Panc1 (cell line): ENCODE results near the gene NRCAM. TPM values are rescaled to one million over a fixed set of nuclear protein-coding genes. Genes with fewer than 3 reads are reported as not detected.
"Not testable (repeated sequence)": the region's sequence is repeated elsewhere in the genome, so short reads cannot be mapped to it uniquely, and the experiment has no call there.

ENCODE experiments used
- ATAC-seq: fragments of 200-7000 bp; cut with Tn5 transposase; 2 replicates; pipeline ENCODE4 v1.9.1; 2020; ENCODE audit warnings: mild to moderate bottlenecking, moderate library complexity
- BruUV-seq: library from RNA; stranded (reverse); fragments of 400-500 nt; replicated peaks from 2 replicates; lab custom pipeline; 2021; lab: Mats Ljungman, UMichigan
- CTCF ChIA-PET: fragments of 300-600 bp; sonication (Branson Sonifier 250); formaldehyde crosslinking; loops from one replicate; lab custom pipeline; 2022; ENCODE audit warnings: antibody characterized with exemption; lab: Charles Lee
- POLR2A ChIA-PET: fragments of 300-600 bp; sonication (Branson Sonifier 250); formaldehyde crosslinking; loops from one replicate; lab custom pipeline; 2022; ENCODE audit warnings: antibody characterized with exemption; lab: Charles Lee
- DNase-seq: peaks from one replicate; pipeline ENCODE4 v3.0.0-alpha.2; 2010; ENCODE audit warnings: low read depth, low spot score
- H3K27ac ChIP-seq: 2 replicates; pipeline ENCODE4 v1.5.1; 2011; ENCODE audit warnings: mild to moderate bottlenecking, low read length, inconsistent platforms
- H3K27me3 ChIP-seq: fragments of 200-500 bp; sonication (Bioruptor generic); 2 replicates; pipeline ENCODE4 v1.6.0; 2014; ENCODE audit warnings: low read length, inconsistent platforms; ENCODE audit not compliant: control insufficient read depth, insufficient read depth
- H3K36me3 ChIP-seq: fragments of 200-500 bp; sonication (Bioruptor generic); 2 replicates; pipeline ENCODE4 v1.5.1; 2014; ENCODE audit warnings: inconsistent platforms, mild to moderate bottlenecking, low read length, moderate library complexity; ENCODE audit not compliant: control insufficient read depth, insufficient read depth
- H3K4me1 ChIP-seq: 2 replicates; pipeline ENCODE4 v1.5.1; 2011; ENCODE audit warnings: inconsistent platforms, mild to moderate bottlenecking, low read length, moderate library complexity; ENCODE audit not compliant: control insufficient read depth, insufficient read depth
- H3K4me3 ChIP-seq, 2 experiments: 2 replicates each; pipeline ENCODE4 v1.5.1; 2011 to 2012; ENCODE audit warnings: low read depth in 2 of 2, low read length in 2 of 2, mild to moderate bottlenecking in 2 of 2, inconsistent platforms in 1 of 2, moderate library complexity in 1 of 2
- H3K9me3 ChIP-seq: fragments of 200-500 bp; sonication (Bioruptor generic); 2 replicates; pipeline ENCODE4 v1.5.1; 2014; ENCODE audit warnings: low read depth, mild to moderate bottlenecking, inconsistent platforms, low read length, moderate library complexity; ENCODE audit not compliant: control insufficient read depth, insufficient read depth
- CTCF ChIP-seq: fragments of 450-650 bp; IDR thresholded peaks from 2 replicates; pipeline ENCODE4 v1.5.1; 2017; ENCODE audit warnings: mild to moderate bottlenecking
- POLR2AphosphoS5 ChIP-seq: IDR thresholded peaks from 2 replicates; pipeline ENCODE4 v1.6.1; 2012; ENCODE audit warnings: mild to moderate bottlenecking, low read depth, low read length, moderate library complexity
- SIN3A ChIP-seq: IDR thresholded peaks from 2 replicates; pipeline ENCODE4 v1.6.1; 2012; ENCODE audit warnings: low read depth, mild to moderate bottlenecking, low read length, moderate library complexity, borderline replicate concordance; ENCODE audit not compliant: insufficient read depth
- TCF7L2 ChIP-seq: IDR thresholded peaks from 2 replicates; pipeline ENCODE4 v1.6.1; 2011; ENCODE audit warnings: mild to moderate bottlenecking, low read depth, low read length, inconsistent platforms
- in situ Hi-C: cut with HindIII; loops from 2 replicates; pipeline ENCODE4 v1.10.0; 2016; ENCODE audit warnings: low sequenced_read_pairs, low pct_unique_long_range_greater_than_20kb
- intact Hi-C: fragments of 100-400 bp; cut with micrococcal nuclease; formaldehyde crosslinking; loops from one replicate; pipeline ENCODE4 v1.10.0; 2022; ENCODE audit not compliant: unreplicated experiment
- total RNA-seq: library from RNA; stranded (reverse); gene quantifications from one replicate; pipeline ENCODE4 v1.2.1, GENCODE V29; 2021; ENCODE audit not compliant: unreplicated experiment
- TF ChIP-seq, protein P1 (sequence below), 2 experiments: IDR thresholded peaks; 2 replicates each; pipeline ENCODE4 v1.6.1; 2011 to 2012; ENCODE audit warnings: low read depth in 2 of 2, control low read depth in 1 of 2, low read length in 1 of 2, mild to moderate bottlenecking in 1 of 2, moderate library complexity in 1 of 2; ENCODE audit not compliant: insufficient read depth in 1 of 2

NRCAM gene
- total RNA-seq, 1 experiment from 2014 or later, result 0.21 TPM

DNA sequence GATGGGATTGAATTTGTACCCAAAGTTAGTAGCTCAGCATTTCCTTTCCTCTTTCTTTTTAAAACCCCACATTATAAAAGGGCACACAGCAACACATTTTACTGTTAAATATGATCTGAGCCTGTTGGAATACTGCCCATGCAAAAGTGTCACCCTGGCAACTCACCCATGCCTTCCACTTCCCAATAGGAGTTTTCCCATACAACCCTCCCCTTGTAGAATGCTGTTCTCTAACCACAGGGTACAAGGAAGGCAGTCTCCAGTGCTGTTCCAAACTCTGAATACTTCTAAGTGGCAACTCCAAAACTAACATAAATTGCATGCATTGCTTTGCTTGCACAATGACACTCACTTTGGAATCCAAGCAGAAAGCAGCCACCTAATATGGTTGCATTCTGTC lies 60.8 kb downstream of the NRCAM start:
- TF ChIP-seq CTCF (no peak), SIN3A (no peak), POLR2AphosphoS5 (no peak), TCF7L2 (no peak)
- TF ChIP-seq, protein P1, sequence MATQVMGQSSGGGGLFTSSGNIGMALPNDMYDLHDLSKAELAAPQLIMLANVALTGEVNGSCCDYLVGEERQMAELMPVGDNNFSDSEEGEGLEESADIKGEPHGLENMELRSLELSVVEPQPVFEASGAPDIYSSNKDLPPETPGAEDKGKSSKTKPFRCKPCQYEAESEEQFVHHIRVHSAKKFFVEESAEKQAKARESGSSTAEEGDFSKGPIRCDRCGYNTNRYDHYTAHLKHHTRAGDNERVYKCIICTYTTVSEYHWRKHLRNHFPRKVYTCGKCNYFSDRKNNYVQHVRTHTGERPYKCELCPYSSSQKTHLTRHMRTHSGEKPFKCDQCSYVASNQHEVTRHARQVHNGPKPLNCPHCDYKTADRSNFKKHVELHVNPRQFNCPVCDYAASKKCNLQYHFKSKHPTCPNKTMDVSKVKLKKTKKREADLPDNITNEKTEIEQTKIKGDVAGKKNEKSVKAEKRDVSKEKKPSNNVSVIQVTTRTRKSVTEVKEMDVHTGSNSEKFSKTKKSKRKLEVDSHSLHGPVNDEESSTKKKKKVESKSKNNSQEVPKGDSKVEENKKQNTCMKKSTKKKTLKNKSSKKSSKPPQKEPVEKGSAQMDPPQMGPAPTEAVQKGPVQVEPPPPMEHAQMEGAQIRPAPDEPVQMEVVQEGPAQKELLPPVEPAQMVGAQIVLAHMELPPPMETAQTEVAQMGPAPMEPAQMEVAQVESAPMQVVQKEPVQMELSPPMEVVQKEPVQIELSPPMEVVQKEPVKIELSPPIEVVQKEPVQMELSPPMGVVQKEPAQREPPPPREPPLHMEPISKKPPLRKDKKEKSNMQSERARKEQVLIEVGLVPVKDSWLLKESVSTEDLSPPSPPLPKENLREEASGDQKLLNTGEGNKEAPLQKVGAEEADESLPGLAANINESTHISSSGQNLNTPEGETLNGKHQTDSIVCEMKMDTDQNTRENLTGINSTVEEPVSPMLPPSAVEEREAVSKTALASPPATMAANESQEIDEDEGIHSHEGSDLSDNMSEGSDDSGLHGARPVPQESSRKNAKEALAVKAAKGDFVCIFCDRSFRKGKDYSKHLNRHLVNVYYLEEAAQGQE (IDR thresholded peaks at IDR 0.05; ENCODE audit: insufficient read depth in 1 of 2, low read depth in 2 of 2, low read length in 1 of 2), result no peak
- Histone ChIP-seq H3K9me3 (no peaks in the 10 kb centered on the region), H3K27me3 (peaks cover 5% of the 10 kb centered on the region), H3K4me3 (no peak overlapping the region), H3K27ac (no peak overlapping the region), H3K4me1 (no peaks in the 10 kb centered on the region), H3K36me3 (no peaks in the 10 kb centered on the region)
- intact Hi-C loops, result no loop called here
- BruUV-seq, result no TSS peak
- no peak for DNase-seq
- no peak for ATAC-seq
- ChIA-PET CTCF (no interaction called here), POLR2A (no interaction called here)
- in situ Hi-C loops, result no loop called here

DNA sequence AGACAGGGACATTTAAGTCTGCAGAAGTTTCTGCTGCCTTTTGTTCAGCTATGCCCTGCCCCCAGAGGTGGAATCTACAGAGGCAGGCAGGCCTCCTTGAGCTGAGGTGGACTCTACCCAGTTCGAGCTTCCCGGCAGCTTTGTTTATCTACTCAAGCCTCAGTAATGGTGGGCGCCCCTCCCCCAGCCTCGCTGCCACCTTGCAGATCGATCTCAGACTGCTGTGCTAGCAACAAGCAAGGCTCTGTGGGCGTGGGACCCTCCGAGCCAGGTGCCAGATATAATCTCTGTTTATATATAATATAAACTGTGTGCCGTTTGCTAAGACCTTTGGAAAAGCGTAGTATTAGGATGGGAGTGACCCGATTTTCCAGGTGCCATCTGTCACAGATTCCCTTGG lies 63.1 kb downstream of the NRCAM start:
- CTCF ChIA-PET, BruUV-seq: not testable (repeated sequence)

DNA sequence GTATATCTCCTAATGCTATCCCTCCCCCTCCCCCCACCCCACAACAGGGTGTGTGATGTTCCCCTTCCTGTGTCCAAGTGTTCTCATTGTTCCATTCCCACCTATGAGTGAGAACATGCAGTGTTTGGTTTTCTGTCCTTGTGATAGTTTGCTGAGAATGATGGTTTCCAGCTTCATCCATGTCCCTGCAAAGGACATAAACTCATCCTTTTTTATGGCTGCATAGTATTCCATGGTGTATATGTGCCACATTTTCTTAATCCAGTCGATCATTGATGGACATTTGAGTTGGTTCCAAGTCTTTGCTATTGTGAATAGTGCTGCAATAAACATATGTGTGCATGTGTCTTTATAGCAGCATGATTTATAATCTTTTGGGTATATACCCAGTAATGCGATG lies 68.5 kb downstream of the NRCAM start:
- H3K9me3 ChIP-seq, H3K36me3 ChIP-seq, BruUV-seq, POLR2A ChIA-PET, CTCF ChIA-PET, H3K27me3 ChIP-seq, DNase-seq, H3K4me1 ChIP-seq, intact Hi-C loops, H3K4me3 ChIP-seq, ATAC-seq, H3K27ac ChIP-seq, in situ Hi-C loops: not testable (repeated sequence)

More for the DNA sequence above, 63.1 kb downstream of the NRCAM start:
- H3K4me3 ChIP-seq, DNase-seq, intact Hi-C loops, H3K27me3 ChIP-seq, H3K9me3 ChIP-seq, POLR2A ChIA-PET, ATAC-seq, H3K27ac ChIP-seq, in situ Hi-C loops, H3K4me1 ChIP-seq, H3K36me3 ChIP-seq: not testable (repeated sequence)
